Measurements from ENCODE around the gene TLE7. TPM values are rescaled to one million over a fixed set of nuclear protein-coding genes. Genes with fewer than 3 reads are reported as not detected.

The TLE7 gene
- polyA plus RNA-seq, 4 donors: not detected

DNA sequence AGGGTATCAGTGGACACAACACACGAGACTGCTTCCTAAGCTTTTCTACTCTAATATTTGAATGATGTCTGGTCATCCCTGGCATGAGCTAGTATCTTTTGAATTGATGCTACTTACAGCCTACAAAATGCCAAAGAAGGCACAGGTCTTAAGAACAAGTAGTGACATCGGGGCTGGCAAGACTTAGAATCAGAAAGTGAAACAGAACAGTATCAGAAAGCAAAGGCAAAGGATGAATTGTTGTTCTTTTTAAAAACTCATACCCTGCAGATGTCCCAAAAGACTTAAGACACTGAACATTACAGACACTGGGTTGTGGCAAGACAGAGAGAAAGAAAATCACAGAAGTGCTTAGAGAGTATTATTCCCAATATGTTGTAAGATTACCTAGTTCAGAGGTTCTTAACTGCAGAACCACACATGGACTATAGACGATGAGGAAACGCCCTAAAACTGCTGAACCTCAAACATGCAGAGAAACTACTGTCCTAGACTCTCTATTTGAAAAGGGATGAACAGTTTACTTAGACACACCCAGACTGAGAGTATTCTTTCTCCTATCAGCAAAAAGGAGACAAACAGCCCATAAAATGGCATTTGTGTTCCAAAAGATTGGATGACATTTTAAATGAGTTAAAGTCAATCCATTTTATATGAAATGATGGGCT, 34.7 kb upstream of the TLE7 start:
- Histone ChIP-seq H3K36me3 (ENCODE audit: control insufficient read depth in 3 of 3, insufficient read depth in 2 of 3, low read depth in 1 of 3, low read length in 3 of 3) (peaks cover 2 to 11% (median 8%) of the 10 kb centered on the region in 3 donors), H3K27me3 (ENCODE audit: control insufficient read depth in 3 of 3, insufficient read depth in 3 of 3, low read length in 3 of 3) (no peaks in the 10 kb centered on the region), H3K4me1 (ENCODE audit: control insufficient read depth in 3 of 3, insufficient read depth in 2 of 3, low read depth in 1 of 3, low read length in 2 of 3) (no peaks in the 10 kb centered on the region), H3K4me3 (ENCODE audit: low read depth in 1 of 3, low read length in 3 of 3) (no peak overlapping the region), H3K9me3 (ENCODE audit: control insufficient read depth in 2 of 2, insufficient read depth in 1 of 2, low read depth in 1 of 2, low read length in 1 of 2) (no peaks in the 10 kb centered on the region), H3K27ac (ENCODE audit: low read depth in 1 of 3, low read length in 2 of 3) (no peak overlapping the region)
- no peak for FAIRE-seq
- 87 to 92% (median 90%) methylated on average over 4 of the region's 4 CpGs for WGBS, 3 donors
- DNase-seq: no peak

DNA sequence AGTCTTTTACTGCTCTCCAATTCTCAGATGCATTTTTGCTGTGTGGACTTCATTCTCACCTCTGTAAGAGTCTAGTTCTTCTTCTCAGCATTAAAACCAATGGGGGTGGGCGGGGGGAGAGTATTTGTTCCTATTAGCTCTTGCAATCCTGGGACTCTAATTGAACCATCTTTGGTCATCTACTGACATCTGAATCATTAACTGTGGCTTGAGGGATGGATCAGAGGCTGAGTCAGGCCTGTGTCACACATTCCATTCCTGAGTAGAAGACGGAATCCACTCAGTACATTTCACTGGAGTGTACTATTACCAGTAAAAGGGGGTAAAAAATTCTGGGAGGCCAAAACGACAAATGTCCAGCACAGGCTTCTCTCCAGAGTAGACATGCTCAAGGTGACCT, 33.0 kb upstream of the TLE7 start:
- DNase-seq: no peak
- no peak for FAIRE-seq

GRCh38 chr16:71473891-71474290, 32.0 kb upstream of the TLE7 start:
- 90 to 99% (median 93%) methylated on average over 5 of the region's 5 CpGs for WGBS, 3 donors
- Histone ChIP-seq H3K4me3 (ENCODE audit: low read depth in 1 of 3, low read length in 3 of 3) (no peak overlapping the region), H3K4me1 (ENCODE audit: control insufficient read depth in 3 of 3, insufficient read depth in 2 of 3, low read depth in 1 of 3, low read length in 2 of 3) (no peaks in the 10 kb centered on the region), H3K27ac (ENCODE audit: low read depth in 1 of 3, low read length in 2 of 3) (no peak overlapping the region), H3K9me3 (ENCODE audit: control insufficient read depth in 2 of 2, insufficient read depth in 1 of 2, low read depth in 1 of 2, low read length in 1 of 2) (no peaks in the 10 kb centered on the region), H3K27me3 (ENCODE audit: control insufficient read depth in 3 of 3, insufficient read depth in 3 of 3, low read length in 3 of 3) (no peaks in the 10 kb centered on the region), H3K36me3 (ENCODE audit: control insufficient read depth in 3 of 3, insufficient read depth in 2 of 3, low read depth in 1 of 3, low read length in 3 of 3) (peaks cover 2 to 10% (median 8%) of the 10 kb centered on the region in 3 donors)
- DNase-seq: no peak
- no peak for FAIRE-seq

More for the DNA sequence above, 33.0 kb upstream of the TLE7 start:
- H3K4me3 ChIP-seq (ENCODE audit: low read depth in 1 of 3, low read length in 3 of 3): no peak overlapping the region
- 93 to 94% (median 93%) methylated on average over 3 of the region's 3 CpGs for WGBS, 3 donors
- H3K4me1 ChIP-seq (ENCODE audit: control insufficient read depth in 3 of 3, insufficient read depth in 2 of 3, low read depth in 1 of 3, low read length in 2 of 3): no peaks in the 10 kb centered on the region
- H3K27me3 ChIP-seq (ENCODE audit: control insufficient read depth in 3 of 3, insufficient read depth in 3 of 3, low read length in 3 of 3): no peaks in the 10 kb centered on the region
- H3K9me3 ChIP-seq (ENCODE audit: control insufficient read depth in 2 of 2, insufficient read depth in 1 of 2, low read depth in 1 of 2, low read length in 1 of 2): no peaks in the 10 kb centered on the region
- H3K36me3 ChIP-seq (ENCODE audit: control insufficient read depth in 3 of 3, insufficient read depth in 2 of 3, low read depth in 1 of 3, low read length in 3 of 3): peaks cover 2 to 11% (median 8%) of the 10 kb centered on the region in 3 donors
- no peak overlapping the region for H3K27ac ChIP-seq (ENCODE audit: low read depth in 1 of 3, low read length in 2 of 3)

DNA sequence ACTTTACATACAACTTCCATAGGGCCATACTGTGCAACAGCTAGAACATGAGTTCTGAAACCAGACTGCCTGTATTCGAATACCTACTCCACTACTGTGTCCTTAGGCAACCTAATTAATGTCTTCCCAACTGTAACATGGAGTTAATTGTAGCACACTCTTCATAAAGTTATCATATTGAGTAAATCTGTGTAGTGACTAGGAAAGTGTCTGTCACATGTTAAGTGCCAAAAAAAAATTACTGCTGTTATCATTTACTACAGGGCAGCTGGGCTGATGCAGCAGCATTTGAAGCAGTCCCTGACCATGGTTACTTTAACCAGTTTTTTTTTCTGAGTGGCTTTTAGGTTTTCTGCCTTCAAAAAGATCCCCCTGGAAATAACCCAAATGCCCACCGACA, 31.1 kb upstream of the TLE7 start:
- H3K4me1 ChIP-seq (ENCODE audit: control insufficient read depth in 3 of 3, insufficient read depth in 2 of 3, low read depth in 1 of 3, low read length in 2 of 3): no peaks in the 10 kb centered on the region
- H3K36me3 ChIP-seq (ENCODE audit: control insufficient read depth in 3 of 3, insufficient read depth in 2 of 3, low read depth in 1 of 3, low read length in 3 of 3): peaks cover 2 to 8% (median 3%) of the 10 kb centered on the region in 3 donors
- WGBS, 3 donors: 92 to 97% (median 97%) methylated on average over 2 of the region's 2 CpGs
- H3K27me3 ChIP-seq (ENCODE audit: control insufficient read depth in 3 of 3, insufficient read depth in 3 of 3, low read length in 3 of 3): no peaks in the 10 kb centered on the region
- H3K27ac ChIP-seq (ENCODE audit: low read depth in 1 of 3, low read length in 2 of 3): no peak overlapping the region
- H3K9me3 ChIP-seq (ENCODE audit: control insufficient read depth in 2 of 2, insufficient read depth in 1 of 2, low read depth in 1 of 2, low read length in 1 of 2): no peaks in the 10 kb centered on the region
- FAIRE-seq (no peak), DNase-seq (no peak)
- no peak overlapping the region for H3K4me3 ChIP-seq (ENCODE audit: low read depth in 1 of 3, low read length in 3 of 3)

GRCh38 chr16:71472051-71472450, 30.2 kb upstream of the TLE7 start:
- DNase-seq: no peak
- no peaks in the 10 kb centered on the region for H3K27me3 ChIP-seq (ENCODE audit: control insufficient read depth in 3 of 3, insufficient read depth in 3 of 3, low read length in 3 of 3)
- no peaks in the 10 kb centered on the region for H3K9me3 ChIP-seq (ENCODE audit: control insufficient read depth in 2 of 2, insufficient read depth in 1 of 2, low read depth in 1 of 2, low read length in 1 of 2)
- no peaks in the 10 kb centered on the region for H3K4me1 ChIP-seq (ENCODE audit: control insufficient read depth in 3 of 3, insufficient read depth in 2 of 3, low read depth in 1 of 3, low read length in 2 of 3)
- H3K27ac ChIP-seq (ENCODE audit: low read depth in 1 of 3, low read length in 2 of 3): no peak overlapping the region
- 75 to 83% (median 79%) methylated on average over 2 of the region's 2 CpGs for WGBS, 3 donors
- FAIRE-seq: no peak
- peaks cover 2 to 5% (median 3%) of the 10 kb centered on the region in 3 donors for H3K36me3 ChIP-seq (ENCODE audit: control insufficient read depth in 3 of 3, insufficient read depth in 2 of 3, low read depth in 1 of 3, low read length in 3 of 3)
- no peak overlapping the region for H3K4me3 ChIP-seq (ENCODE audit: low read depth in 1 of 3, low read length in 3 of 3)

DNA sequence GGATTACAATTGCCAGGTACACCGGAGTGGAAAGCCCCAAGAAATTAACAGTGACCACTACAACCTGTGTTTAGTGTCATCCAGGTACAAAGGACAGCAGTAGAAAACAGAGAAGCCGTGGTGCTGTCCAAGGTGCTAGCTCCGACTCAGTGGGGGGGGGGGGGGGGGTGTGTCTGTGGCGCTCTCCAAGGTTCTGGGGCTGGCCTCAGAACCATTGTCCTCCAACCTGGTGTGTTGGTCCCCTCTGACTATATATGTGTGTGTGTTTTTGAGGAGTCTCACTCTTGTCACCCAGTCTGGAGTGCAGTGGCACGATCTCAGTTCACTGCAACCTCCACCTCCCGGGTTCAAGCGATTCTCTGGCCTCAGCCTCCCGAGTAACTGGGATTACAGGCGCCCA, 26.0 kb upstream of the TLE7 start:
- no peaks in the 10 kb centered on the region for H3K27me3 ChIP-seq (ENCODE audit: control insufficient read depth in 3 of 3, insufficient read depth in 3 of 3, low read length in 3 of 3)
- H3K4me3 ChIP-seq (ENCODE audit: low read depth in 1 of 3, low read length in 3 of 3): no peak overlapping the region
- no peaks in the 10 kb centered on the region for H3K4me1 ChIP-seq (ENCODE audit: control insufficient read depth in 3 of 3, insufficient read depth in 2 of 3, low read depth in 1 of 3, low read length in 2 of 3)
- no peaks in the 10 kb centered on the region for H3K36me3 ChIP-seq (ENCODE audit: control insufficient read depth in 3 of 3, insufficient read depth in 2 of 3, low read depth in 1 of 3, low read length in 3 of 3)
- no peak overlapping the region for H3K27ac ChIP-seq (ENCODE audit: low read depth in 1 of 3, low read length in 2 of 3)
- no peaks in the 10 kb centered on the region for H3K9me3 ChIP-seq (ENCODE audit: control insufficient read depth in 2 of 2, insufficient read depth in 1 of 2, low read depth in 1 of 2, low read length in 1 of 2)
- no peak for FAIRE-seq
- 29 to 35% (median 31%) methylated on average over 9 of the region's 9 CpGs for WGBS, 3 donors
- DNase-seq: peak; percentile 26 to 66

GRCh38 chr16:71464231-71464630, 22.4 kb upstream of the TLE7 start:
- H3K9me3 ChIP-seq (ENCODE audit: control insufficient read depth in 2 of 2, insufficient read depth in 1 of 2, low read depth in 1 of 2, low read length in 1 of 2): no peaks in the 10 kb centered on the region
- WGBS, 3 donors: 42 to 60% (median 47%) methylated on average over 1 of the region's 1 CpG
- H3K27me3 ChIP-seq (ENCODE audit: control insufficient read depth in 3 of 3, insufficient read depth in 3 of 3, low read length in 3 of 3): no peaks in the 10 kb centered on the region
- no peaks in the 10 kb centered on the region for H3K36me3 ChIP-seq (ENCODE audit: control insufficient read depth in 3 of 3, insufficient read depth in 2 of 3, low read depth in 1 of 3, low read length in 3 of 3)
- DNase-seq (no peak), FAIRE-seq (no peak)
- no peaks in the 10 kb centered on the region for H3K4me1 ChIP-seq (ENCODE audit: control insufficient read depth in 3 of 3, insufficient read depth in 2 of 3, low read depth in 1 of 3, low read length in 2 of 3)
- no peak overlapping the region for H3K27ac ChIP-seq (ENCODE audit: low read depth in 1 of 3, low read length in 2 of 3)
- H3K4me3 ChIP-seq (ENCODE audit: low read depth in 1 of 3, low read length in 3 of 3): no peak overlapping the region

GRCh38 chr16:71461686-71462648, 20.1 kb upstream of the TLE7 start, which contains the start of gene ZNF23:
ZNF23 (minus strand) TSS chr16:71462247; CDS start chr16:71456796, 5,451 bp downstream.
- no peak for FAIRE-seq
- DNase-seq: peak; percentile 81 to 91
- H3K27ac ChIP-seq (ENCODE audit: low read depth in 1 of 3, low read length in 2 of 3): peak within 1 kb of the TSS; percentile 58 to 94 (median 69)
- 0 to 1% (median 0%) methylated on average over 51 to 52 of the region's 52 CpGs for WGBS, 3 donors
- peaks cover 0 to 2% (median 0%) of the 10 kb centered on the region in 3 donors for H3K36me3 ChIP-seq (ENCODE audit: control insufficient read depth in 3 of 3, insufficient read depth in 2 of 3, low read depth in 1 of 3, low read length in 3 of 3)
- H3K4me3 ChIP-seq (ENCODE audit: low read depth in 1 of 3, low read length in 3 of 3): peak within 1 kb of the TSS; percentile 53 to 92 (median 77)
- no peaks in the 10 kb centered on the region for H3K27me3 ChIP-seq (ENCODE audit: control insufficient read depth in 3 of 3, insufficient read depth in 3 of 3, low read length in 3 of 3)
- H3K9me3 ChIP-seq (ENCODE audit: control insufficient read depth in 2 of 2, insufficient read depth in 1 of 2, low read depth in 1 of 2, low read length in 1 of 2): no peaks in the 10 kb centered on the region
- H3K4me1 ChIP-seq (ENCODE audit: control insufficient read depth in 3 of 3, insufficient read depth in 2 of 3, low read depth in 1 of 3, low read length in 2 of 3): no peaks in the 10 kb centered on the region
